HG03095 (cell line): ENCODE data around the gene C15orf61.

Experiments
- ATAC-seq: cut with Tn5 transposase; IDR thresholded peaks from one replicate; pipeline ENCODE4 v1.9.1; 2021; ENCODE audit warnings: moderate library complexity; ENCODE audit not compliant: unreplicated experiment

Gene C15orf61

DNA sequence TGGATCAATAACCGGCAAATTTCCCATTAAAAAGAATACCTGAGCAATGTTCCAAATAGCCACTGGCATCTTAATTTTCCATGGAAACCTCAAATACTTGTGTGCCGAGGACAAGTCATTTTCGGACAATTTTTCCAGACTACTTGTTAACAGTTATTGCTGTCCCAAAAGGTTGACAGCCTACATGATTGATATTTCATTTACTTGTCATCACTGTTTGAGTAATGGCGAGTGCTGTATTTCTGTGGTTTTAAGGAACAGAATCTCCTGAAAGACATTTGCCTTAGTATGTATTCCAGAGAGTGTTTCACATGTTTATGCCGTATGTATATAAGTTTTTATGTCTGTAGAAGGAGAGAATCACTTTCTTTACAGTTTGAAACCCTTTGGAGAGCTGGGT is 58.2 kb downstream of the C15orf61 start:
- ATAC-seq: no peak
